Fibroblast of pulmonary artery (primary cell): ENCODE data around the gene IZUMO1.

Experiments used
- DNase-seq: peaks from one replicate; pipeline ENCODE4 v3.0.0-alpha.2; 2010; ENCODE audit warnings: low read depth
- H3K4me3 ChIP-seq: replicated peaks from 2 replicates; pipeline ENCODE4 v1.5.1; 2011; ENCODE audit warnings: low read depth, mild to moderate bottlenecking, control low read depth, low read length, moderate library complexity
- TF ChIP-seq, protein P1 (sequence below): IDR thresholded peaks from 2 replicates; pipeline ENCODE4 v1.5.1; 2011; ENCODE audit warnings: mild to moderate bottlenecking, control low read depth, low read length, inconsistent platforms; ENCODE audit errors: missing control alignments

Gene IZUMO1

GRCh38 chr19:48735031-48735615 is 11.6 kb downstream of the IZUMO1 start:
- no peak overlapping the region for H3K4me3 ChIP-seq
- TF ChIP-seq, protein P1, sequence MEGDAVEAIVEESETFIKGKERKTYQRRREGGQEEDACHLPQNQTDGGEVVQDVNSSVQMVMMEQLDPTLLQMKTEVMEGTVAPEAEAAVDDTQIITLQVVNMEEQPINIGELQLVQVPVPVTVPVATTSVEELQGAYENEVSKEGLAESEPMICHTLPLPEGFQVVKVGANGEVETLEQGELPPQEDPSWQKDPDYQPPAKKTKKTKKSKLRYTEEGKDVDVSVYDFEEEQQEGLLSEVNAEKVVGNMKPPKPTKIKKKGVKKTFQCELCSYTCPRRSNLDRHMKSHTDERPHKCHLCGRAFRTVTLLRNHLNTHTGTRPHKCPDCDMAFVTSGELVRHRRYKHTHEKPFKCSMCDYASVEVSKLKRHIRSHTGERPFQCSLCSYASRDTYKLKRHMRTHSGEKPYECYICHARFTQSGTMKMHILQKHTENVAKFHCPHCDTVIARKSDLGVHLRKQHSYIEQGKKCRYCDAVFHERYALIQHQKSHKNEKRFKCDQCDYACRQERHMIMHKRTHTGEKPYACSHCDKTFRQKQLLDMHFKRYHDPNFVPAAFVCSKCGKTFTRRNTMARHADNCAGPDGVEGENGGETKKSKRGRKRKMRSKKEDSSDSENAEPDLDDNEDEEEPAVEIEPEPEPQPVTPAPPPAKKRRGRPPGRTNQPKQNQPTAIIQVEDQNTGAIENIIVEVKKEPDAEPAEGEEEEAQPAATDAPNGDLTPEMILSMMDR: no peak
- no peak for DNase-seq

- TF ChIP-seq, protein P1: no peak
- H3K4me3 ChIP-seq: no peak overlapping the region
Measured at GRCh38 chr19:48734625-48735024, 12.1 kb downstream of the IZUMO1 start.

GRCh38 chr19:48731452-48731851 is 15.3 kb downstream of the IZUMO1 start:
- DNase-seq: no peak
- TF ChIP-seq, protein P1: no peak
- no peak overlapping the region for H3K4me3 ChIP-seq

More at GRCh38 chr19:48734625-48735024, 12.1 kb downstream of the IZUMO1 start:
- no peak for DNase-seq

GRCh38 chr19:48728911-48729664 is 17.6 kb downstream of the IZUMO1 start:
- H3K4me3 ChIP-seq: peak overlapping the region; percentile 21
- TF ChIP-seq, protein P1: no peak
- DNase-seq: peak; percentile 54

DNA sequence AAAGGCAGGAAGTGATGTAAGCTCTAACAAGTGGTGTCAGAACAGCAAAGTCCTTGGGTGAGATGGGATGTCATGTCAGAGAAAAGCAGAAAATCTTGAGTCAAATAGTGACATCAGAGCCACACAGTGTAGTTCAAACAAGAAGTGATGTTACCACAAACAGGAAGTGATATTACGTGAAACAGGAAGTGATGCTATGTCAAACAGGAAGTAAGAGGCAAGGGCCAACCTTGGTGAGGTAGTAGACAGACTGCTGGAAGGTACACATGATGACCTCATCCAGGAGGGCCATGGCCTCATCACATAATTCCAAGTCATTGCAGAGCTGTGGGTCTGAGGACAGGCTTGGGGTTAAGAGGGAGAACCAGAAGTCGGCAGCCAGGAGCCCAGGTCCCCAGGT is 20.2 kb downstream of the IZUMO1 start:
- DNase-seq: peak; percentile 42
- H3K4me3 ChIP-seq: no peak overlapping the region
- TF ChIP-seq, protein P1: no peak

GRCh38 chr19:48724796-48725753 is 21.6 kb downstream of the IZUMO1 start:
- no peak overlapping the region for H3K4me3 ChIP-seq
- peak; percentile 99 for DNase-seq
- TF ChIP-seq, protein P1: no peak
